HG03064 (cell line): ENCODE data around the gene TPPP.

ENCODE experiments used
- ATAC-seq: cut with Tn5 transposase; IDR thresholded peaks from one replicate; pipeline ENCODE4 v1.9.1; 2021; ENCODE audit warnings: low read depth; ENCODE audit not compliant: unreplicated experiment

TPPP gene

DNA sequence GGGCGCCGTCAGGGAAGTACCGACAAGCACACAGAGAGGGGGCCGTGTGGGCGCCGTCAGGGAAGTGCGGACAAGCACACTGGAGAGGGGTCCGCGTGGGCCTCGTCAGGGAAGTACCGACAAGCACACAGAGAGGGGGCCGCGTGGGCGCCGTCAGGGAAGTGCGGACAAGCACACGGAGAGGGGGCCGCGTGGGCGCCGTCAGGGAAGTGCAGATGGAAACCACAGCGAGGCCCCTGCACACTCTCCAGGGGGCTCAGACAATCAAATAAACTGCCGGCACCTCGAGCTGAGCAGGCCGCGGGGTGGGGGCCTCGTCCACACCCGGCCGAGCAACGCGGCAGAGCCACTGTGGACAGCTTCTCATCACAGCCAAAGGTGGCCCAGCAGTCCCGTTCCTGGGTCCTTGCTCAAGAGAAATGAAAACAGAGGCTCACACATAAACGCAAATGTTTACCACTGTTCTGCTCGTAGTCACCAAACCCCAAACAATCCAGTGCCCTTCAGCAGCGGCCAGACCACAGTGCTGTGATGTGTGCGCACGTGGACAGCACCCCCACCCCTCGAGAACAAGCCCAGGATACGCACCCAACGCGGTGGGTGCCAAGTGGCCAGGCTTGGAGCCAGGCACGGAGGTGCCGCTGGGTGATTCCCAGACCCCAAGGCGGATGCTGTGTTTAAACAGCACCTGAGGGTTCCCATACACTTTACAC, 24.7 kb downstream of the TPPP start:
- ATAC-seq = no peak

DNA sequence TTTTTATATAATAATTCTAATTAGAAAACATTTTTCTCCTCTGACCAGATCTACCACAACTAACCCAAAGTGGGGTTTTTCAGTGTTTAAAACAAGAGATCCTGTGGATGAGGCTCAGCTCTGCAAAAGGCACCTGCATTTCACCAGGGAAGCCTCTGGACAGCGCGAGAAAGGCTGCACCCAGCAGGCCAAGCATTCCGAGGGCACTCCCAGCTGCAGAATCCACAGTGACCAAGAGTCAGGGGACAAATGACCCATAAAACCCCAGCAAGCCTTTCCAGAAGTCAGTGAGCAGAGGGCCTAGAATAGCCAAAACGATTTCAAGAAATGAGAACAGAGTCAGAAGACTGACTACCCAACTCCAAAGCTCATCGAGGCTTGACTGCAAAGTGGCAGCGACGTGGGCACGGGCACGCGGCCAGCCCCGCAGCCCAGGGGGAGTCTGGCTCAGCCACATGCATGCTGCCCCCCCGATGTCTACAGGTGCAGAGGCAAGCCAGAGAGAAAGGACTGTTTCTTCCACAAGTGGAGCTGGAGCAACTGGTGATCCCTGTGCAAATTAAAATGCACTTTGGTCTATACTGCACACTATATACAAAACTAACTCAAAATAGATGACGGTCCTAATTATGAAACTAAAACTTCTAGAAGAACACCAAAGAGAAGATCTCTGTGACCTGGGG, 26.2 kb downstream of the TPPP start:
- ATAC-seq = no peak

DNA sequence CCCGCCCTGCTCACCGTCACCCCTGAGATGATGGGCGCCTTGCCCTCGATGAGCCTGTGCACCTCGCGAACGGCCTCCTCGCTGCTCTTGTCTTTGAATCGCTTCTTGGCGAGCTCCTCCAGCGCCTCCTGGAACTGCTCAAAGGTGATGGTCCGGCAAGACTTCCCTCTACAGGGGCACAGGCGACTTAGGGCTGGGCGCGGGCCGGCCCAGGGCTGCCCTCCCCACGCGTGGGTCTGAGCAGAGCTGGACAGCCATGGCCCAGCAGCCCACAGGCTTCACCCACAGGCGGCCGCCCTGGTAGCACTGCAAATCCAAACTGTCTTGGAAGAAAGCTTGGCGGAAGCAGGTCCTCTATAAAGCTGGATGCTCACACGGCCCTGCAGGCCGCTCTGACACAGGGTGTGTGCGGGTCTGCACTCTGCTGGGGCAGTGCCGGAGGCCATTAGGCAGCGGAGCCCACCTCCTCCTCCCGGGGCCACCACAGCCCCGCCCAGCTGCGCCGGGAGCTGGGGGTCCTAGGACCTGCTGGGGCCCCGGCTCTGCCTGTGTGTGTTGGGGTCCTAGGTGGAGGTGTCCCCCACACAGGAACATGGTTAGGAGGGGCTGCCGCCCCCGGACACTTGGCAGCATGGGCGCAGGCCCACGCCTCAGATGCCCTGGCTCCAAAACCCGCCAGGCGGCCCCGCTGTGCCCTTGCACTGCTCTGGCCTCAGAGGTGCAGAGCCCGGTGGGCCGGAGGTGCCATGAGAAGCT, 27.0 kb downstream of the TPPP start:
- no peak for ATAC-seq

DNA sequence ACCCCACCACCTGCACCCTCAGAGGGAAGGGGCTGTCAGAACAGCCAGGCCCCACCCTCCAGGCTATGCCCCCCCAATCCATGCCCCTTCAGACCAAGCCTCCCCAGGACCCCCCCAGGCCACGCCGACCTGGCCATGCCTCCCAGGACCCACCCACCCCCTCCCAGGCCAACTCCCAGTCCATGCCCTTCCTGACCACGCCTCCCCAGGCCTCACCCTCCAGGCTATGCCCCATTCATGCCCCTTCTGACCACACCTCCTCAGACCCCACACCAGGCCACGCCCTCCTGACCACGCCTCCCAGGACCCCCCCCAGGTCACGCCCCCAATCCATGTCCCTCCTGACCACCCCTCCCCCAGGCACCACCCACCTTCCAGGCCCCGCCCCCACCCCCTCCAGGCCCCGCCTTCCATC, 27.6 kb downstream of the TPPP start:
- no peak for ATAC-seq

DNA sequence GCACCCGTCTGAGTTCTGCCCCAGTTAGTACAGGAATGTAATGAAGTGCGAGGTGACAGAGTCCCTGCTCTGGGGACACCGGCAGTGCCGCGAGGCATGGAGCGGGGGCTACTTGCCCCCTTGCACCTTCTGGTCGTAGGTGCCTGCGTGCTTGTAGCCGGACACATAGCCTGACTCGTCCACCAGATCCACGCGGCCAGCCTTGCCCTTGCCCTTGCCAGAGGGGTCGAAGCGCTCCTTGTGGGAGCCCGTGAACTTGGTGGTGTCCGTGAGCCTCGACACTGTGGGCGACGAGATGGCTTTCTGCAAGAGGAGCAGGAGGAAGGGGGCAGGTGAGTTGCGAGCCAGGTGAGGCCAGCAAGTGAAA, 28.2 kb downstream of the TPPP start:
- no peak for ATAC-seq

DNA sequence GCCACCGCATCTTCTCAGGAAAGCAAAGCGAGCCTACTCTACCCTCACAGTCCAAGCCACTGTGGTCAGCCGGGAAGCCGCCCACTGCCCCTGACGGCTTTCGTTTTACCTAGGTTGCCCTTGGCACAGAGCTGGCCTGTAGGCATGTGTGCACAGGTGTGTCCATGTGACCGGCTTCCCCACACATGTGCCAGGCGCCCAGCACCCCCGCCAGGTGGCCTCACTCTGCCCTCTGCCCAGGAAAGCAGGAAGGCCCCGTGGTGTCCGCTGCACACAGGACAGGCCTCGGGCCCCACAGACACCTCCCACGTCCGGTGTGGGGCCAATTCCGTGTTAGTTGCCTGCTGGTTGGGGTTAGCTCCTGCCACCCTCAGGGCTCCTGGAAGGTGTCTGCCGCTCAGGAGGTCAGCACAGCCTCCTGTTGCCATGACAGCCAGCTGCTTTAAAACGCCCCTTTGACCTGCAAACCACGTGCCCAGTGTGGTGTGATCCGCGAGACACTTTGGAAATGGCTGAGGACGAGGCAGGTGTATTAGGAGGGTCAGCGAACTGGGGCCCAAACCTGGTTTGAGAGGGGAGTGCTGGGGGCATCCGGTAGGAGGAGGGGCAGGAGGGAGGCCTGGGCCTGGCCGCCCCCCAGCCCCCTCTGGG, 28.7 kb downstream of the TPPP start:
- no peak for ATAC-seq

DNA sequence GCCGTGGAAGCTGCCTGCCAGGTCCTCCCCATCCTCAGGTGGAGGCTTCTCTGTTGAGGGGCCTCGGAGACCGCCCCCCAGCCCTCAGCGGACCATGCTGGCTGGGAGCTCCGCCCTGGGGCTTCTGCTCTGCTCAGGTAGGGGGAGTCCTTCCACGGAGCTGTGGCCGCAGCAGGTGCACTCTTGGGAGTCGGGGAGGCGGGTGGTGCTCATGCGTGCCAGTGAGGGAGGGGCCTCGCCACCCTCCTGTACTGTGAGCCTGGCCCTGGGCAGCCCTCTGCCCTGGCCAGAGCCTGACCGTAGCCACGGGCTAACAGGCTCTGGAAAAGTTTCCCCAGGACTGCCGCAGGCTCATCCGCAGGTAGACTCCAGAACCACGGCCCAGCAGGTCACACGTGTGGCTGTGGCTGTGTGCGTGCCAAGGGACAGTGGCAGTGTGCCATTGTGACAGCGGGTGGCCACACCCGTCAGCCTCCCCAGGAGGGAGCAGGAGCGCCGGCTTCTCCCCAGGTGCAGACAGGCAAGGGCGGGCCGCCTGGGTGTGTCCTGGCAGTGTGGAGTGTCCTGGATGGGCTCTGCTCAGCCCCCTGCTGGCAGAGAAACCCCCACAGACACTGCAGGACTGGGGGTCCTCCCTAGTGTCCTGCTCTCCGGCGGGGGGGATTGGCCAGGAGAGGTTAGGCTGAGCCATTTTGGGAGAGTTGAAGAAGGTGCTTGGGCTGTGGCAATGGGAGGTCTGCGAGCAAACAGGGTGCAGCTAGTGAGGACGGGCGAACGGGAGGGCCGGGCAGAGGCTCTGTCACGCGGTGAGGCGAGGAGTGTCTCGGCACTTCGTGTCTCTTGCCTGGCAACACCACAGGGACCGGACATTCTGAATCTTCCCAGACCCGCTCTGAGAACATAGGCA, 29.5 kb downstream of the TPPP start:
- no peak for ATAC-seq

DNA sequence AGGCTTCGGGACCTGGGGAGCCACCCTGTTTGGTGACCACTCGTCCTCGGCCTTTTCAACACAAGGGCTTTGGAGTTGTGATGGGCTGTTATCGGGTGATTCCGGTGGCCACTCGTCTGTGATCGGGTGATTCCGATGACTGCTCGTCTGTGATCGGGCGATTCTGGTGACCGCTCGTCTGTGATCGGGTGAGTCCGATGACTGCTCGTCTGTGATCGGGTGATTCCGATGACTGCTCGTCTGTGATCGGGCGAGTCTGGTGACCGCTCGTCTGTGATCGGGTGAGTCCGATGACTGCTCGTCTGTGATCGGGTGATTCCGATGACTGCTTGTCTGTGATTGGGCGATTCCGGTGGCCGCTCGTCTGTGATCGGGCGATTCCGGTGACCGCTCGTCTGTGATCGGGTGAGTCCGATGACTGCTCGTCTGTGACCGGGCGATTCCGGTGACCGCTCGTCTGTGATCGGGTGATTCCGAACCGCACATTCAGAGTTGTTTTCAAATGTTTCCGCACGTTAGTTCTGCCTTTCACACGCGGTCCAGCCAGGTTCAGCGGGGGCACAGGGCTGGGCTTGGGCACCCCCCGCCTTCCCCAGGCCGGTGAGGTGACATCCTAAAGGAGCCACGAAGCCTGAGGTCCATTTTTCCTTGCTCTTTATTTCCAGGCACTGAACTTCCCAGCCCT, 30.3 kb downstream of the TPPP start:
- no peak for ATAC-seq

DNA sequence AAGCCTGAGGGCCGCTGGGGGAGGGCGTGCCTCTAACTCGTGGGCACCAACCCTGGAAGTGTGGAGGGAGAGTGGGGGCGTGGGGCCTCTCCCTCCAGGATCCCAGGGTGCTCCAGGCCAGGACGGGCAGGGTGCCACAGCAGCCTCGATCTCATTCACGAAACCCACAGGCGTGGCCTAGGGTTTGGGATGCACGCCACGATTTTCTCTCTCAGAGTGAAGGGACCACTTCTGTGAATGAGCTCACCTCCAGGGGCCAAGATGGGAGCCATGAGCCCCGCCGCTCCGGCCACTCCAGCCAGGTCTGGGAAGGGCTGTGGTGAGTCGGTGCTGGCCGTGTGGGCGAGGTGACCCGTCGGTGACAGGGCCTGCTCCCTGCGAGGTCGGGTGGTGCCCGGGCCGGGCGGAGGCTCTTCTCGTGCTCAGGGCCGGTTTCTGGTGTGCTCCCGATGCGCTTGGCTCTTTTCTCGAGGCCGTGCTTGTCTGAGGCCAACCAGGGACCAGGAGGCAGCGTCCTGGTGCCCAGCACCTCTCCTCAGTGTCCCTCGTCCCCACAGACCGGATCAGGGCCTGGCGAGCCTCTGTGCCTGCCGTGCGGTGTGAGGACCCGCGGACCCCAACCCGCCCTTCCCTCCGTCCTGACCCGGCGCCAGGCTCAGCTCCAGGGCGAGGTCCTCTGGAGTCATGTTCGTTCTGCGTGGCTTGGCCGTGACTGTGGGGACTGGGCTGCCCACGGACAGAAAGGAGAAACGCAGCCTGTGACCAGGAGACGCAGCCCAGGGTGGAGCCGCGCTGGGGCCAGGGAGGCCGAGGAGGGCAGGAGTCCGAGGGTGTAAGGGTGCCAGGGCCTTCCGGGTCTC, 31.0 kb downstream of the TPPP start:
- no peak for ATAC-seq

DNA sequence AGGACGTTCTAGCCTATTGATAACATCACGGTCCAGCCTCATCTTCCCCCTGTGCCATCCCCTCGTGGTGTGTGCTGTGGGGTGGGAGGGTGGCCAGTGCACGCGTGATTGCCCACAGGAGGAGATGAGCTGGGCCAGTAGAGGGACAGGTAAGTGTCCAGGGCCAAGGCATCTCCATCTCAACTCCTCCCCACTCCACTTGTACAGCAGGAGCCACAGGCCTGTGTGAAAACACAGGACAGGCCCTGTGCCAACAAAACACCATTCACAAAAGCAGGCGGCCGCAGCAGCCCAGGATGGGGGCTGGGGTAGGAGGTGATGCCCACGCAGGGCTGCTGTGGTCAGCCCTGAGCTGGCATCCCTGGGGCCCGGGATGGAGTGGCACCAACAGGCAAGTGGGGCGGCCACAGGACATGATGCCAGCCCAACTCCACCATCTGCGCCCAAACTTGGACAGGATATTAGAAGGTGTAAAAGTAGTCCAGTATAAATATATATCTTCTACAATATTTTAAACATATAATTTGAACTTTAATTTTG, 32.6 kb downstream of the TPPP start:
- ATAC-seq = no peak

DNA sequence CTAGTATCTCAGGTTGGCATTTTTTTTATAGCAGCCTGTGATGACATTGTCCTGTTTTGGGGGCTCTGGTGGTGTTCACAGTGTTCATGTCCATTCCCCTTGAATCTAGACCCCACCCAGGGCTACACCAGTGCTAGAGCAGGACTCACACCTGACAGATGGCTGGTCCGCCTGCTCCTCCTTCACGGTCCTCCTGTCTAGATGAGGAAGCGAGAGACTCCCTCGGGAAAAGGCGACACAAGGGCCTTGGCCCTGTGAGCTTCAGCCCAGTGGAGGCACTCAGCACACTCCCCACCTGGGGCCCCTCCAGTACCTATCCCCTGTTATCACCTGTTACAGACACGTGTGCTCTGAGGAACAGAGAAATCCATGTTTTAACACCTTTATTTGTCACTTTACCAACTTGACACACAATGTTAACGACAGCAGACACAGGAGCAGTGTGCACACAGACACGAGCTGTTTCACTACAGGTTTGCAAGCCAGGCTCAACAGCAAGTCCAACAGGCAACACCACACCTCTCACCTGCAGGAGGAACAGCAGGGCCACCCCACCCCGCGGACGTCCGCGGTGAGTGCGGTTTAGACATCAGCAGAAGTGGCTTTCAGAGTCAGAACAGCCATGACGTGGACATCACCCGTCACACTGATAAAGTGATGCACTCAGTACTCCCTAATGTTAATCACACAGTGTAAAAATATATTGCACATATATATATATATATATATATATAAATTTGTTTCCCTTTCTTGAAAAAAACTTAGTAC, 33.5 kb downstream of the TPPP start:
- no peak for ATAC-seq

DNA sequence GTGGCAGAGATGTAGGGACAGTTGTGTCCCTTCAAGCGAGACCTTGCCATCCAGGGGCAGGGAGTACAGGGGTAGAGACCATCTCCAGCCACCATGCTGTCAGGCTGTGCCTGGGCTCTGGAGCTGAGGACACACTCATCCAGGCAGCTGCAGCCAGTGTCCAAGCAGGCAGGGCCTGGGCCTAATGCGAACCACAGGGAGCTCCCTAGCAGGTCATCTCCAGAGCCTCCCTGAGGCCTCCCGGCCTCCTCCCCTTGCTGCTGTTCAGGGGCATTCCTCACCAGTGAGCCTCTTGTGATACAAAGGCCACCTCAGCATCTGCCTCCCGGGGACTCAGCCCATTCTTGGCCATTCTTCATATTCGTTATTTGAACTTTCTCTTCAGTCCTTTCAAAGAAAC, 35.0 kb downstream of the TPPP start:
- ATAC-seq = no peak

DNA sequence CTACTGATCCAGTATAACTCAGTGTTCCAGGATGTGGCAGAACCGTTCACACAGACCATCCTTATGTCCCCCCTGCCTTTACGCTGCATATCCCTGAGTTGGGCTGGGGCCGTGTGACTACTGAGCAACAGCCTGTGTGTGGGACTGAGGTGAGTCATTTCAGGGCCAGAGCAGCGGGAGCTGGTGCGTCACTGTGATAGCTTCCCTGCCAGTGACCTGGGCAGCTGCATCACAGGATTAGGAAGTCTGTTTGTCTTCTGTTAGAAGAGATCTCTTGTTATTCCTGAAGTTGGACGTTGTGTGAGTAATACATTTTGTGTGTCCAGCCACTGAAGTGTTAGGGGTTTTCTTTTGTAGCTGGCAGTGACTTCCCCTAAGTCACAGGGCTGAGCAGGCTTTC, 35.6 kb downstream of the TPPP start:
- no peak for ATAC-seq

DNA sequence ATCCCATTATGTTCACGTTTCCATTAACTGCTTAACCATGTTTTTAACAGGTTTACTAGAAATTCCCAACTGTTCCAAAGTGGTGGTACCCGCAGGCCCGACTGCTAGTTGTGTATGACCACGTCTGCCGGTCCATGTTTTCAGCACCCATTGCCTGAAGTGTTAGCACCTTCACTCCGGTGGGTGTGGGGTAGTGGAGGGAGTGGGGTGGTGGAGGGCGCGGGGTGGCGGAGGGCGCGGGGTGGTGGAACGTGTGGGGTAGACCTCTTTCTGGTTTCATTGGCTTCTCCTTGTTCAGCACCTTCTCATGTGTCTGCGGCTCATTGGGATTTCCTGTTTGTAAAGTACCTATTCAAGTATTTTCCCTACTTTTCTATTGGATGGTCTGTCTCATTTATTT, 37.7 kb downstream of the TPPP start:
- no peak for ATAC-seq

DNA sequence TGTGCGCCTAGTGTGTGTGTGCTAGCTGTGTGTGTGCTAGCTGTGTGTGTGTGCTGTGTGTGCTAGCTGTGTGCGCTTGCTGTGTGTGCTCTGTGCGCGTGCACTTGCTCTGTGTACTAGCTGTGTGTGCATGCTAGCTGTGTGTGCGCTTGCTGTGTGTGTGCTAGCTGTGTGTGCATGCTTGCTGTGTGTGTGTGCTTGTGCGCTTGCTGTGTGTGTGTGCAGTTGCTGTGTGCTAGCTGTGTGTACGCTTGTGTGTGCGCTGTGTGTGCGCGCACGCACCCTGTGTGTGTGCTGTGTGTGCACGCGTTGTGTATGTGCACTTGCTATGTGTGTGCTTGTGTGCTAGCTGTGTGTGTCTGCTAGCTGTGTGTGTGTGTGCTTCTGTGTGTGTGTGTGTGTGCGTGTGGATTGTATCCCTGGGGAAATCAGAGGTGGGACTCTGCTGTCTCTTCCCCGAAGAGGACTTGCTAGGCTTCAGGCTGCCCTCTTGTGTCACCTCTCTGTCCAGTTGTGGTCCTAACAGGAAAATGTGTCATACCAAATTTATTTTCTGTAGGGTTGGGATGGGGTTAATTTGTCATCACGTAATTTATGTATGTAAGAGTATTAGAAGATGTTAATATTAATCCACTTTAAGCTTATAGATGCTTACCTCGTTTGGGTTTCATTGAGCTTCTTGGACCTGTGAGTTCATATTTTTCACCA, 38.9 kb downstream of the TPPP start:
- ATAC-seq = no peak

DNA sequence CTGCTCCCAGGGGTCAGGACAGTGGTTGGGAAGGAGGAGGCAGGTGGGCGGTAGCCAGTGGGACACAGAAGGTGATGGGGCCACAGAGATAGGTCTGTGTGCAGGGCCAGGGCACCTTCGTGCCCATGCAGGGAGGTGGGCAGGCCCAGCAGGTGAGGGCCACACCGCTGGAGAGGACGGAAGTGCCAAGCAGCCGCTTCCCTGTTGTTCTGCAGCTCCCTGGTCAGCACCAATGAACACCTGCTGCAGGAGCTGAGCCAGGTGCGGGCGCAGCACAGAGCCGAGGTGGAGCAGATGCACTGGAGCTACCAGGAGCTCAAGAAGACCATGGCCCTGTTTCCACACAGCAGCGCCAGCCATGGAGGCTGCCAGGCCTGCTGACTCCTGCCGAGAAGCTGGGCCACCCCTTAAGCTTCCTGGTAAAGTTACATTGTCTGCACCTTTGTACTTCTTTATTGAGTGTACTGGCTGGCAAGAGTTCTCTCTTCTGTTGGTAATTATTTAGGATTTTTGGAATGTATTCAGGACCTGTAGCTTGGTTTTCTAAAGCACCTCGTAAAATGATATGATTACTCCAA, 40.3 kb downstream of the TPPP start:
- no peak for ATAC-seq

DNA sequence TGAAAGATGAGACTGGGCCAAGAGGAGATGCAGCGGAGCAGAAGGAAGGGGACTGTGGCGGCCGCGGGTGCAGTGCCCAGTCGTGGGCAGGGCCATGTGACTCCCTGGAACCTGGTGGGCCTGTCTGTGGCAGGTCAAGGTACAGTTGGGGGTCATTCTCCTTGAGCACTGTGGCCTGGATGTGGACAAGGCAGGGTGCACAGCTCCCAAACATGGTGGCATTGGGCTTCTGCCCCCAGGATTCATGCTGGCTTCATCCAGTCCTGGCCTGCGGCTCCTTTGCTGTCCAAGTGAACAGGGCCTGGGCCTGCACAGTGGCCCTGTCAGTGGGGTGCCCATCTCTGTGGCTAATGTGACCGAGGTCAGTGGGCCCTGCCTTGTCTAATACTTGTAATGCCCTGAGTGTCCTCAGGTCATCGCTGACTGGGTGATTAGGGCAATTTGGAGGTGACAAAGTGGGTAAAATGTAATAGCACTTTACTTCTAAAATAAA, 41.1 kb downstream of the TPPP start:
- ATAC-seq = no peak
